GM12801 (cell line): Measurements from ENCODE around the gene ZNF444.

Source experiments
- CTCF ChIP-seq: IDR thresholded peaks from one replicate; pipeline ENCODE4 v1.5.1; 2011; ENCODE audit warnings: control low read depth; ENCODE audit not compliant: insufficient read length; ENCODE audit errors: extremely low read depth

ZNF444 gene

GRCh38 chr19:56131651-56132050 is 9.4 kb upstream of the ZNF444 start:
- no peak for TF ChIP-seq CTCF

GRCh38 chr19:56132316-56132822 is 8.7 kb upstream of the ZNF444 start:
- TF ChIP-seq CTCF: no peak

GRCh38 chr19:56133858-56134653 is 7.0 kb upstream of the ZNF444 start:
- TF ChIP-seq CTCF: no peak

- no peak for TF ChIP-seq CTCF
Observed at GRCh38 chr19:56134654-56134921, 6.5 kb upstream of the ZNF444 start.

GRCh38 chr19:56136362-56136761 is 4.7 kb upstream of the ZNF444 start:
- no peak for TF ChIP-seq CTCF

GRCh38 chr19:56137405-56137804 is 3.7 kb upstream of the ZNF444 start:
- TF ChIP-seq CTCF: no peak

GRCh38 chr19:56138069-56138468 is 3.0 kb upstream of the ZNF444 start:
- no peak for TF ChIP-seq CTCF
